GM12865 (cell line): ENCODE measurements around the gene SLC38A11.

Experiments
- DNase-seq: peaks from one replicate; pipeline ENCODE4 v3.0.0; 2010; ENCODE audit warnings: low read depth
- H3K4me3 ChIP-seq: 2 replicates; pipeline ENCODE4 v1.5.1; 2011; ENCODE audit warnings: mild to moderate bottlenecking, low read depth, low read length, control low read depth
- TF ChIP-seq, protein P1 (sequence below): IDR thresholded peaks from 2 replicates; pipeline ENCODE4 v1.5.1; 2011; ENCODE audit warnings: low read length, control low read depth, low read depth, inconsistent platforms; ENCODE audit not compliant: insufficient read depth; ENCODE audit errors: missing control alignments

The SLC38A11 gene

DNA sequence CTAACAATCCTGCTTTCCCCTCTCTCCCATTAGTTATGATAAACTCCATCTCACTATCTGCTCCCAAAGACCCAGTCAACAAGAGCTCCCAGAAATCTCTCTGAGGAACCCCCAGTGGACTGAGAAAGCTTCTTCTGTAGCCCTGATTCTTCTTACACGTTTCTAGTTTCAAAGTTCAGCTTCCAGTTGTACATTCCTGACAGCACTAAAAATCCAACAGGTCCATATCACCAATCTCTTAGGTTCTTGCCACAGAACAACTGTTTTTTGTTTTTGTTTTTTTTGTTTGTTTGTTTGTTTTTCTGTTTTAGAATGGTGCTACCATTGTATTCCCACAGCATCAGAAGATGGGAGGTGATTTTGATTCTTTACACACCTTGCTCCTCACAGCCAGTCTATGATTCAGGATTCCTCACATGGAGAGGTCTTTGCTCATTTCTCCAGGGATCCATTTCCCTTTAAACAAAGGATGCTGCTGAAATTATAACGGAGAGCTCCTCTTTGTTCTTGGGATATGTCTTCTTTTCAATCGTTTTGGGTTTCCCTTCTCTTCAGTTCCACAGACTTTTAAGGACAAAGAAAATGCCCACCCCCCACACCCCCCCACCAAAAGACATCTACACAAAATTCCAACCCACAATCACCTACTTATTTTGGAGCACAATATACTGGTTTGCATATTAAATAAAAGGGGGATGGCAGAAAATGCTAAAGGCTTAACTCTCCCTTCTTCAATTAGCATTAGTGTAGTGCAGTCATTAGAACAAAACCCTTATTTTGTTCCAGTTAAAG lies 57.7 kb downstream of the SLC38A11 start:
- DNase-seq, result no peak
- TF ChIP-seq, protein P1, sequence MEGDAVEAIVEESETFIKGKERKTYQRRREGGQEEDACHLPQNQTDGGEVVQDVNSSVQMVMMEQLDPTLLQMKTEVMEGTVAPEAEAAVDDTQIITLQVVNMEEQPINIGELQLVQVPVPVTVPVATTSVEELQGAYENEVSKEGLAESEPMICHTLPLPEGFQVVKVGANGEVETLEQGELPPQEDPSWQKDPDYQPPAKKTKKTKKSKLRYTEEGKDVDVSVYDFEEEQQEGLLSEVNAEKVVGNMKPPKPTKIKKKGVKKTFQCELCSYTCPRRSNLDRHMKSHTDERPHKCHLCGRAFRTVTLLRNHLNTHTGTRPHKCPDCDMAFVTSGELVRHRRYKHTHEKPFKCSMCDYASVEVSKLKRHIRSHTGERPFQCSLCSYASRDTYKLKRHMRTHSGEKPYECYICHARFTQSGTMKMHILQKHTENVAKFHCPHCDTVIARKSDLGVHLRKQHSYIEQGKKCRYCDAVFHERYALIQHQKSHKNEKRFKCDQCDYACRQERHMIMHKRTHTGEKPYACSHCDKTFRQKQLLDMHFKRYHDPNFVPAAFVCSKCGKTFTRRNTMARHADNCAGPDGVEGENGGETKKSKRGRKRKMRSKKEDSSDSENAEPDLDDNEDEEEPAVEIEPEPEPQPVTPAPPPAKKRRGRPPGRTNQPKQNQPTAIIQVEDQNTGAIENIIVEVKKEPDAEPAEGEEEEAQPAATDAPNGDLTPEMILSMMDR, result no peak
- no peak overlapping the region for H3K4me3 ChIP-seq

DNA sequence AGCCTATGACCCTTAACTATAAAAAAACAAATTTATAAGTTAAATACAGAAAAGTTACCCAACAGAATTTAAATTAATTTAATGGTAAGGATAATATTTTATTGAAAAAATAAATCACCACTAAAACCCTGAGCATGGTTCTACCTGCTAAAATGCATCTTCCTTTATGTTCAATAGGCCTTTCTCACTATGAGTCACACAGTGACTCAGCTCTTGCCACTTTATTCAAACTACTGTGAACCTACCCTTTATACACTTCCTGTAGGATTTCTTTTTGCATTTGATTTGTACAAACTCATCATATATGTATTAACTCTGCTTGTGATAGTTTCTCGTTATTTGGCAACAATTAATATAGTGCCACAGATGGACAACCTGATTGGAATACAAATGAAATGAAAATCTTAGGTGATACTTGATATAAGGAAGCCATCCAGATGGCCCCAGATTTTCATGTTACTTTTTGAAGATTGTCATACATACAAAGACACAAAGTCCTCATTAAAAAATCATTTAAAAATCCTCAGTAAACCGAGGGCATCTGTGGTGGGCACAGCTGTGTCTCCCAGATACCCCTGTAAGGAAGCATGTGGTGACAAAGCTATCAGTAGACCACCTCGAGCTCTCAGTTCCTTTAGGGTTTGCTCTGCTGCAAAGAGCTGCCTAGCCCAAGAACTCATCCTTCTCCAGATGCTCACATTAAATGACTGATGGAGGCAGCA lies 58.5 kb downstream of the SLC38A11 start:
- DNase-seq, result peak; percentile 36
- H3K4me3 ChIP-seq, result no peak overlapping the region
- TF ChIP-seq, protein P1, result no peak

DNA sequence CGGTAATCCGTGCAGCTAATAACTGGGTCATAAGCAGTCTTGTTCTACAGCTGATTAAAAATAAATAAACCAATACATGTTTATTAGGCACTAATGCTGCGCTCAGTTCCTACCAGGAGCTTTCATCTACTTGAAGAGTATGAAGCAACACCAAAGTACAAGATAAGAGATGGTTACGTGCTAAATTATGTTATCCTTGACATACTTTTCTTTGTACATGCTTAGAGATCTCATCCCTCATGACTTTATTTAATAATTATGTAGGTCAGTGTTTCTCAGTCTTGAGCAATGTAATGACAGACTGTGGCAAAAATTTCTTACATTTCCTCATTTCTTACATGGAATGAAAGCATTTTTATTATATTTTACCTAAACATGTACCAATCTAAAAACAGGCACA lies 59.1 kb downstream of the SLC38A11 start:
- no peak overlapping the region for H3K4me3 ChIP-seq
- DNase-seq, result no peak
- TF ChIP-seq, protein P1, result no peak

DNA sequence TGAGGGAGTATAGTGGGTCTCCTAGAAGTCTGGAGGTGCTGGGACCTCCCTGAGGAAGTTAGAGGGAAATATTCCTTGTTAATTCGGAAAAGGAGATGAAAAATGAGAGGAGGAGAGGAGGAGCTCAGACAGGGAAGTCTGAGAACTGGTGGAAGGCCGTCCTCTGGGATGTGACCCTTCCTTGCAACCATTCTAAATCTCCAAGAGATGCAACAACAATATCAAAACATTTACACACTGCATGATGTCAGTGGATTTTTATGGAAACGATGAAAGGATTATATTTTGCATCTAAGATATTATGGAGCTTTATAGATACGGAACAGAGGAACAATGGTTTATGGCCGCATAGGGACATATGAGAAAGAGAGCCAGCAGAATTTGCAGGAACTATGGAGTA lies 63.9 kb downstream of the SLC38A11 start:
- TF ChIP-seq, protein P1, result no peak
- H3K4me3 ChIP-seq, result no peak overlapping the region
- no peak for DNase-seq

DNA sequence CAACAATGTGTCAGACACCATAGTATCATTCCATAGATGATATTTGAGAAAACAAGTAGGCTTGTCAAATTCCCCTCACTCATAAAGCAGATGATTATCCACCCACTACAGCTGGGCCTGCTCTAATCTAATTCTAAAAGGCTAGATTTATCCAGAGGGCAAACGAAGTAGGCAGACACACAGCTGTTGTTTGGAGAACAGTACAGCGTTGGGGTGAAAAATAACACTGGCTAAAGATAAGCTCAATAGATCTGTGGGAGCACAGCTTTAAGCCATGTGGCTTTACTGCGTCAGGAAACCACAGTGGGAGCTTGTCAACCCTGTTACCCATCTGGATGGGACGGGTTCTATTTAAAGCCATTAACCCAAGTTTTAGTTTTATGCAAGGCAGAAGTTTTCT lies 64.8 kb downstream of the SLC38A11 start:
- DNase-seq, result no peak
- no peak overlapping the region for H3K4me3 ChIP-seq
- TF ChIP-seq, protein P1, result no peak

DNA sequence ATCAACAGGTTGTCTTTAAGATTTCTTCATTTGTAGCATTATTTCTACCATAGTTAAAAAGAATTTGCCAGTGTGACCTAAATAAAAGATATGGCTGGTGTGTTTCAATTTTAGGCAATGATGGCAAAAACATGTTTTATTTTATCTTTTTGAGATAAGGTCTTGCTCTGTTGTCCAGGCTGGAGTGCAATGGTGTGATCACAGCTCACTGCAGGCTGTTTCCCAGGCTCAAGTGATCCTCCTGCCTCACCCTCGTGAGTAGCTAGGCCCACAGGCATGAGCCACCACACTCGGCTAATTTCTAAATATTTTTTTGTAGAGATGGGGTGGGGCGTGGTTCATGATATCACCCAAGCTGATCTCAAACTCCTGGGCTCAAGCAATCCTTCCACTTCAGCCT lies 66.7 kb downstream of the SLC38A11 start:
- TF ChIP-seq, protein P1, result no peak
- no peak overlapping the region for H3K4me3 ChIP-seq
- DNase-seq, result no peak
